HG03139 (cell line): ENCODE data around the gene RIMBP2.
"Not testable (repeated sequence)": the region's sequence is repeated elsewhere in the genome, so short reads cannot be mapped to it uniquely, and the experiment has no call there.

Experiments
- ATAC-seq: cut with Tn5 transposase; IDR thresholded peaks from one replicate; pipeline ENCODE4 v1.9.1; 2021; ENCODE audit not compliant: unreplicated experiment

The RIMBP2 gene

DNA sequence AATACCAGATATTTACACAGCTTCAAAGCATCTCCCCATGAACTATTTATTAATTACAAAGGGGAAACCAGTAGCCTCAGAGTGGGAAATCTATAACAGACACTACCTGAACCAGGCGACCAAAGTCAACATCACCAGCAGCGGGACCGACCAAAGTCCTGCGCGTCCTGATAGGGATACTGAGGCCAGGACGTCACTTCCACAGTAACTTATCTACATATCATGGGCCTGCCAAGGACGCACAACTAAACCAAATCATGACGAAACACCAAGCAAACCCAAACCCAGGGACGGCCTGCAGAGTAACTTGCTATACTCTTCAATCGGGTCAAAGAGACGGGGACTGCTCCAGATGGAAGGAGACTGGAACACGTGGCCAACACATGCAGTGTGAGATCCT, 26.0 kb upstream of the RIMBP2 start:
- ATAC-seq: no peak

DNA sequence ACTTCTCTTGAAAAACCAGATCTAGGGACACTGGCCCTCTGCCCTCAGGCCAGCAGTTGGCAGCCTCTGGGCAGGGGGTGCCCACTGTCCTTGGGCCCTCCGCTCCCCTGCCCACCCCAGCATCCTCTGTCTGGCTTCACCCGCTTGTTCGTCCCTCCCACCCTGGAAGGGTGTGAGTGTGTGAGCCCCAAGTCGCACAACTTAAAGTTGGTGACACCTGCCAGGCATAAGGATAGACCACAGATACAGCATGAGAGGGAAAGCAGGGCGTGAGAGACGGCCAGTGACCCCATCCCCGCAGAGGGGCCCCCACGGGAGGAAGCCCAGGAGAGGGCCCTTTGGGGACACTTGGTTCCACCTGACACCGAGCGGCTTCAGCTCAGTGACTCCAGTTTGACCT, 23.5 kb upstream of the RIMBP2 start:
- ATAC-seq: no peak

DNA sequence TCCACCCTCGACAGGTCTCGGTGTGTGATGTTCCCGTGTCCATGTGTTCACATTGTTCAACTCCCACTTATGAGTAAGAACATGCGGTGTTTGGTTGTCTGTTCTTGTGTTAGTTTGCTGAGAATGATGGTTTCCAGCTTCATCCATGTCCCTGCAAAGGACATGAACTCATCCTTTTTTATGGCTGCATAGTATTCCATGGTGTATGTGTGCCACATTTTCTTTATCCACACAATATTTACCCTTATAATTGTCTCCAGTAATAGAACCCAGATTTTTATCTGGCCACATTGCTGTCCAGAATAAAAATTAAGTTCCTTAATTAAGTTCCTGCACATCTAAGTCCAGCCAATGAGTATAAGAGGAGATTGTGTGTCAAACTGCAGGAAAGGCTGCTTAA, 22.3 kb upstream of the RIMBP2 start:
- ATAC-seq: not testable (repeated sequence)

DNA sequence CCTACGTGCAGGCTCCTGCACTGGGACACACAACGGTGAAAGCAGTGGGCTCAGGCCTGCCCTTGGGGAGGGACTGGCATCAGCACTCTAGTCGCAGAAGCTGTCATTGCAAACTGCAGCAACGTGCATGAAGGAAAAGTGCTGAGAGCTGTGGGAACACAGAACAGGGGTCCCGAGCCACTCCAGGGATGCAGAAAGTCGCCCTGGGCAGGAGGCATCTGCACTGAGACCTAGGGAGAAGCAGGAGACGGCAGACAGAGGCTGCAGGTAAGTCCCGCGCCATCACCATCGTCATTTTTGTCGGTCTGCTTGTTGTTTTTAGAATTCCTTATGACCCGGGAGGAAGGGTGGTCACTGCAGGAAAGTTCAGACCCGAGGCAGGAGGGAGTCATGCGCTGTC, 21.6 kb upstream of the RIMBP2 start:
- no peak for ATAC-seq

GRCh38 chr12:130729344-130729743, 13.2 kb upstream of the RIMBP2 start:
- ATAC-seq: no peak

DNA sequence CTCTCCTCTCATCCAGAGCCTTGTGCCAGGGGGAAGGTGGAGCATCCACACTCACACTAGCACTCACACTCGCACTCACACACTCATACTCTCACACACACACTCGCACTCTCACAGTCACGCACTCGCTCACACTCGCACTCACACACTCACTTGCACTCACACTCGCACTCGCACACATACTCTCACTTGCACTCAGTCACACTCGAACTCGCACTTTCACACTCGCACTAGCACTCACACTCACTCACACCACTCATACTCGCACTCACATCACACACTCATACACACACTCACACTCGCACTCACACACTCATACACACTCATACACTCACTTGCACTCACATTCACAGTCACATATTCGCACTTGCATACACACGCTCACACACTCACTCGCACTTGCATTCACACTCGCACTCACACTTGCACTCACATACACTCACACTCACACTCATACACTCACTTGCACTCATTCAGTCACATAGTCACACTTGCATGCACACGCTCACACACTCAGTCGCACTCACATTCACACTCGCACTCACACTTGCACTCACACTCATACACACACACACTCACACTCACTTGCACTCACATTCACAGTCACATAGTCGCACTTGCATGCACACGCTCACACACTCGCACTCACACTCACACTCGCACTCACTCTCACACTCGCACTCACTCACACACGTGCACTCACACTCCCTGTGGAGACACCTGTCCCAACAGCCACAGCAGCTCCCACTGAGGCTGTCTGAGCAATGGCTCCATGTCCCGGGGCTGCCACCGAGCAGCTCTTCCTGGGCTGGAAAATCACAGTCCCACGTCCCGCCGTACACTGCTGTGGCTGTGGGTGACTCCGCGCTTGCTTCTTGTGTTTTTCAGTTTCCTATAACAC, 12.3 kb upstream of the RIMBP2 start:
- ATAC-seq: no peak

GRCh38 chr12:130719263-130719859, 3.3 kb upstream of the RIMBP2 start:
- no peak for ATAC-seq

- ATAC-seq: no peak
These were observed 1.7 kb upstream of the RIMBP2 start for GRCh38 chr12:130717752-130718151.

GRCh38 chr12:130716969-130717366, 869 bp upstream of the RIMBP2 start:
- no peak for ATAC-seq

DNA sequence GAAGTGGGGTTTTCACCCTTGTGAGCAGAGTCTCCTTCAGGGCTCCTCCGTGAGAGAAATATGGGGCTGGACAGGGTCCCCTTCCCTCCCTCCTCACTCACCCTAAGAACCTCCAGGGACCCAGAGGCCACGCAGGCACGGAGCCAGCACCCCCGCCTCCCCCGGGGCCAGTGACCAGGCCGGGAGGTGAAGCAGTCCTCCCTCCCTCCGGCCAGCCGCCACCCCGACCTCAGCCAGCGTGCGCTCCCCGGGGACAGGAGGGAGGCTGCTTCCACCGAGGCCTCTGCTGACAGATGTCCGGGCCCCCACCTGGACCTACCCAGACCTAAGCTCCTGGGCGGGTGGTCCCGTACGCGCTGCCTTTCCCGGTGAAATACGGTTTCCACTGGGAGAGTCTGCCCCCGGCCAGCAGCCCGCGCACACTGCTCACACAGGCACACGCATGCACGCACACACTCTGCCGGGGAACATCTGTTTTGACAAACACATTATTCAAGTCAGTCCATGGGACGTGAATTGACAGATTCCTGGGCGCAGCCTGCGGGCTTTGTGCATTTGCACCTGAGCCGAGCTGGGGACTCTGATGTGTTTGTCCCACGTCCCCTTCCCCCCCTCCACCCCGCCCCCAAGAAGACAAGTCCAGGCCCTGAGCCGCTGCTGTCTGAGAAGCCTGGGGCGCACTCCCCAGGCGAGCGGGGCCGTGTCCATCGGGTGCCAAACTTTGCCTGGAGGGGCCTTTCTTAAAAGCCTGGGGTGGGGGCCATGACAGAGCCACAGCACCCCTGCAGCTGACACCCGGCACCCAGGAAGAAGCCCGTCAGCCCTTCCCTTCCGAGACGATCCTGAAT, 725 bp downstream of the RIMBP2 start:
- no peak for ATAC-seq

DNA sequence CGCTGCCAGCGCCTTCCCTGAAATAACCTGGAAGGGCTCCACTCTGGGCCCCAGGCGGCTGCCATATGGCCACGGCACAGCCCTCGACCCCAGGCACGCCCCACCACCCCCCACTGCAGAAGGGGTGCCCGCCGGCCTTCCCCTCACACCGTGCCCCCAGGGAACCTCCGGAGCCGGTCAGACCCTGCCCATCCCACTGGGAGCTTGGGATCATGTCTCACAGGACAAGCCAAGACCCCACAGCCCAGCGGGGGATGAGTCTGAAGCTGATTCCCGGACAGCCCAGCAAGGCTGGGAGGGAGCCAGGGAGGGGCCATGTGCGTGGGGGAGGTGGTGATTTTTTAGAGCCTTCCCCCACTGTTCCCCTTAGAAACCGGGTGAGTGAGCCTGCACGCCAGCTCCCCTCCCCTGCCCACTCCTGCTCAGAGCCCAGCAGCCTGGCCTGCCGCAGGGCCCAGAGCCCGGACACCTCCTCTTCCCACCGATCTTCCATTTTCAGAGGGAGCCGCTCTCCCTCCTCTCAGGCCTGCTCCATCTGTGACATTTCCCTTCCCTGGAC, 1.4 kb downstream of the RIMBP2 start:
- no peak for ATAC-seq

DNA sequence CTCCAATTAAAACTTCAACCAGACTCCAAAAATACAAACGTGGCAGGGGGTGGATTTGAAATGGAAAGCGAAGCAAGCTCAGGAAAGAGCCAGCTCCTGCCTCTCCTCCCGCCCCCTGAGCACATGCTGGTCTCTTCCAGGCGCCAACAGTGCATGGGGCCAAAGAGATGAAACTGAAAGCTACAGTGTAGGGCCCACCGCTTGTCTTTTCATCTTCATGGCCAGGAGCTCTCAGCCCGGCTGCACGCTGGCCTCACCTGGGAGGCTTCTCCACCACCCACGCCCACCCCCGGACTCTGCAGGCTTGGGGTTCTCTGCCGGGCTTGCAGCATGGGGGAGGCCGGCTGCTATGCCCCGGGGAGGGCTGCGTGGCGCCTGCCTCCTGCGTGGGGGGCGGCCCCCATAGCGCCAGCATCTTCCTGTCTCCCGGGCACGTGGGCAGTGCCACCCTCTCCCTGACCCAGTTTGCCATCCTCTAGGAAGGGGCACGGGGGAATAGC, 2.0 kb downstream of the RIMBP2 start:
- no peak for ATAC-seq

DNA sequence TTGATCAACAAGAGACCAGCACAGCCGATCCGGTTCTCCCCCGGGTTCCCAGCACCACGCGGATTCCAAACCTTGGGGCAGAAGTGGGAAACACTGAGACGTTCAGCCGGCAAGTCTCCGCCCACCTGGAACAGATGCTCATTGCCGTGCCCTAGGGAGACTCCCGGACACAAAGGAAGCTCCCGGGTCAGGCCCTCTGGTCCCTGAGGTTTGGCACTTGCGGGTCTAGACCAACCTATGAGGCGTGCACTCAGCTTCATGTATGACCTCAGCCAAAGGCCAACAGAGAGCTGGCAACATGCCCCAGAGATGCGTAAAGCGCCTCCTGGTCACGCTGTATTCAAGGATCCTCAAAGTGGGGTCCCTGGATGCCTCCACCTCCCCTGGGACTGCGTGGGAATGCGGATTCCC, 2.5 kb downstream of the RIMBP2 start:
- ATAC-seq: no peak

GRCh38 chr12:130712346-130713065, 3.6 kb downstream of the RIMBP2 start:
- no peak for ATAC-seq

GRCh38 chr12:130711756-130712155, 4.3 kb downstream of the RIMBP2 start:
- no peak for ATAC-seq

DNA sequence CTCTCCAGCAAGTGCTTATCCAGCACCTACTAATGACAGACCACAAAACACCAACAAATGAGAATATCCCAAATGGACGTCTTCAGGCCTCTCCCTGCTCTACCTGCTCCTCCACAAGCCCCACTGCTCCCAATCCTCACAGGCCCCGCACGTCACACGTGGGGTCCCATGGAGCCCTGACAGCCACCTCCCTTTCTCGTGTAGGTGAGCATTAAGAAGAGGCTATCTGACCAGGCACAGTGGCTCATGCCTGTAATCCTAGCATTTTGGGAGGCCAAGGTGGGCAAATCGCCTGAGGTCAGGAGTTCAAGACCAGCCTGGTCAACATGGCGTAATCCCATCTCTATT, 5.4 kb downstream of the RIMBP2 start:
- ATAC-seq: no peak

DNA sequence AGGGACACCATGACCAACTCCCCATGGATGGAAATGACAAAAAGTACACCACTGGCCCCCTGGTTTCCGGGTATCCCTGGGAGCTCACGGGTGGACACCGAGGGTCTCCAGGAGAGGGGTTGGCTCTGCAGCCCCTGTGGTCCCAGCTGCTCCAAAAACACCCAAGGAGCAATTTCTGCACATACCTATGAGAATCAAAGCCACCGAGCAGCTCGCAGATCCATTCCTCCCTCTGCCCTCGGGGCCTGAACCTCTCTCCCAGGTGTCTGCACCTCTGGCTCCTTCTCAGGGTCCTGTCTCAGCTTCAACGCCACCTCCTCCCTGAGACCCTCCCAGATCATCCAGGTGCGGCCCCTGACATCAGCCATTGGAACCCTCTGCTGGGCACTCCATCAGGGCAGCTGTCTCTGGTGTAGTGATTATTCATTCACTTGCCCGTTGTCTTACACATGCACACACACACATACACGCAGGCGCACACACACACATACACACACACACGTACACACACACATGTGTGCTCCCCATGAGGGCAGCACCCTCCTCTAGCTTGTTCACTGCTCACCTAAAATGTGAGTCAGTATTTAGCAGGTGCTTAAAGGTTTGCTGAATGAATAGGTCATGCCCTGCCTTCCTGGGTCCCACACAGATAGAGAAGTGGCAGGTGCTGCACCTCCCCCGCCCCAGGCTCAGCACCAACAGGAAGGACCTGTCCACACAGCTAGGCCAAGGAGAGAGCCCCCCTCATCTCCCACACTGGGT, 5.9 kb downstream of the RIMBP2 start:
- no peak for ATAC-seq

DNA sequence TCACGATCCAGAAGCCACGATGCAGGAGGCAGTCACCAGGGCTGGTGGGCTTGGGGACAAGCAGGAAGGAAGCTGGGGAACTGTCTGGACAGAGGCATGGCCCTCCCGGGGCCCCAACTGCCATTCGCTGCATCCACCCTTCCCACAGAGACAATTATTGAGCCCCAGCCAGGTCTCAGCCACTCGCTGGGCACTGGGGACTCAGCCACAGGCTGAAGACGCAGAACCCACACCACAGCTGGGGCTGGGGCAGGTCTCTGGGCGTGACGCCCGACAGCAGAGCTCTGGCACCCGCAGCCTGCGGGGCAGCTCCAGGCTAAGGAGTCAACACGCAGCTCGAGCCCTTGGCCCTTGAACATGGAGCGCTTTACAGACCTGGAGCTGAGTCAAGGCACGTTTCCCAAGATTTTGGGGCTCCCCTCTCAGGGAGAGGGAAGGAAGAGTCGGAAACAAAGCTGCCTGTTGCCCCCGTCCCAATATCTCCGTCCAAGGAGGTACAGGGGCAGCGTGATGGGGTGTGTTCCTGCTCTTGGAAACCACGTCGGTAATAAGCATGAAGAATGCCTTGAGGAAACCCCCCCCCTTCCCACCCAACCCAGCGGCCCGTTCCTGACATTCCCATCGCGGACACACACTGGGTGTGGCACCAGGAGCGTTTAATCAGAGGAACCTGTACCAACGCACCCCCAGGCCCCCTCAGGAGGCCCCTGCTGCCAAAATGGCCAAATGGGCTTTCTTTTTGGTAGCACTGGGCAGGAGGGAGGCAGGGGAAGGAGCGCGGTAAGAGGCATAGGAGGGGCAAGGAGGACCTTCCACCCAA, 6.7 kb downstream of the RIMBP2 start:
- ATAC-seq: no peak

GRCh38 chr12:130708648-130709047, 7.5 kb downstream of the RIMBP2 start:
- no peak for ATAC-seq
